Posterior cingulate gyrus (tissue), 11 donors: ENCODE results near the gene EPS8L1.

Experiments
- DNase-seq, 10 donors: peaks; one replicate each; pipeline versions ENCODE4 v3.0.0 to v3.0.0-alpha.2; 2020 to 2021; ENCODE audit warnings: mixed read lengths in 3 of 10
- intact Hi-C: fragments of 100-400 bp; cut with DNase I; formaldehyde crosslinking; loops from one replicate; pipeline ENCODE4 v1.15.1; 2023

The EPS8L1 gene

GRCh38 chr19:55078996-55079395 is 3.3 kb downstream of the EPS8L1 start:
- peak in 1 of 10 donors; percentile 14 for DNase-seq
- intact Hi-C loops, result no loop called here

- DNase-seq, result peak in 1 of 10 donors; percentile 69
- intact Hi-C loops, result no loop called here
These were observed 3.9 kb downstream of the EPS8L1 start for GRCh38 chr19:55079400-55080038.

GRCh38 chr19:55080121-55080967 is 4.7 kb downstream of the EPS8L1 start:
- peak in 2 of 10 donors; percentile 82 to 88 for DNase-seq

DNA sequence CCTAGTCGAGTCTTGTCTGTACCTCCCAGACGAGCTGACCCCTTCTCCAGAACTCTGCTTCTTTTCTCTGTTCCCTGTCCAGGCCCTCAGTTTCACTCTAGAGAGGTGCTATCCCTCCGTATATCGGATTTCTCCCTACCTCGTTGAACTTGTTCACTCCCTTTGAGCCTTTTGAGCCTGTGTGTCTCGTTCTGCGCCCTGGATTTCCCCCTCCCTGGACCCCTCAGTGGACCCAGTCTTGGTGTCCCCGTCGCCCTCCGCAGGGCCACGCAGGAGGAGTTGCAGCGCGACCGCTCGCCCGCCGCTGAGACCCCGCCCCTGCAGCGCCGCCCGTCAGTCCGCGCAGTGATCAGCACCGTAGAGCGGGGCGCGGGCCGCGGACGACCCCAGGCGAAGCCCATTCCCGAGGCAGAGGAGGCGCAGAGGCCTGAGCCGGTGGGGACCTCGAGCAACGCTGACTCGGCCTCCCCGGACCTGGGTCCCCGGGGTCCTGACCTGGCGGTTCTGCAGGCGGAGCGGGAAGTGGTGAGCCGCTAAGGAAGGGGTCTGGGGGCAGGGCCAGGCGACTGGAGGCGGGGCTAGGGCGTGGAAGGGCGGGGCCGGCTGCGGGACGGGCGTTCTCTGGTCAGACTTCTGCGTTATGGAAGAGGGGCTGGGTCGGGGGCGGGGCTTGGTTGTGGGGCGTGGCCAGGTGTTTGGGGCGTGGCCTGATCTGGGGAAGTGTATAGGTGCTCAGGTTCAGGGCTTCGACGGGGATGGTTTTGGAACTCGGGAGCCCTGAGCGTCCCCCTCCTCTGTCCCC is 5.5 kb downstream of the EPS8L1 start:
- intact Hi-C loops, result no loop called here
- peak in 1 of 10 donors; percentile 82 for DNase-seq

More at GRCh38 chr19:55080121-55080967, 4.7 kb downstream of the EPS8L1 start:
- intact Hi-C loops, result no loop called here

GRCh38 chr19:55081770-55082019 is 6.0 kb downstream of the EPS8L1 start:
- no peak for DNase-seq
- intact Hi-C loops, result no loop called here

- intact Hi-C loops, result no loop called here
- DNase-seq, result peak in 2 of 10 donors; percentile 57 to 67
These were observed 6.6 kb downstream of the EPS8L1 start for GRCh38 chr19:55082020-55082851.

DNA sequence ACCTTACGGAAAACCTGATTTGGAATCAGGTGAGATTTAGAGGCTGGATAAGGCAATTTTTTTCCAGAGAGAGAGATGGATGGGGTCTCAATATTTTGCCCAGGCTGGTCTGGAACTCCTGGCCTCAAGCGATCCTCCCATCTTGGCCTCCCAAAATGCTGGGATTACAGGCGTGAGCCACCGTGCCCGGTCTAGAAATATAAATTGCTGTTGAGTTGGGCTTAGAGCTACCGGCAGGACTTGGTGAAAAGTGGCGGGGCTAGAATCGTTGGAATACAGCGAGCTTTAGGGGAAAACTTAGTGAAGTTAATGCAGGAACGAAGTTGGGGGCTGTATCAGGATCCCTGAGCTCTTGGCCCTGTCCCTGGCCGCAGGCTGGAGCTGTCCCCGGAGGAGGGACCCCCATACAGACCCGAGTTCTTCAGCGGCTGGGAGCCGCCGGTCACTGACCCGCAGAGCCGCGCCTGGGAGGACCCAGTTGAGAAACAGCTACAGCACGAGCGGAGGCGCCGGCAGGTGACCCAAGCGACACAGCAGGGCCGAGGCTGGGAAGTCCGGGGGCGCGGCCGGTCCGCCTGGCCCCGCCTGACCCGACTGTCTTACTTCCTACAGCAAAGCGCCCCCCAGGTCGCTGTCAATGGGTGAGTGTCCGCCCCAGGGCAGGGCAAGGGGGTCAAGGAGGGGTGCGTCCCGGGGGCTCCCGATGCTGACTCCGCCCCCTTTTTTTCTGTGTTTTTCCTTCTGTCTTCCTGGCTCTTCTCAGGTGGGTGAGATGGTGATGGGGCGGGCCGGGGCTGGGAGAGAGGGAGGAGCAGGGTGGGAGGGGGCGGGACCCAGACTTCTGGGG is 7.6 kb downstream of the EPS8L1 start:
- DNase-seq, result peak in 3 of 10 donors; percentile 59 to 61 (median 59)
- intact Hi-C loops, result no loop called here

- peak in 2 of 10 donors; percentile 7 to 23 for DNase-seq
- intact Hi-C loops, result no loop called here
These were observed 8.7 kb downstream of the EPS8L1 start for GRCh38 chr19:55084416-55084815.

DNA sequence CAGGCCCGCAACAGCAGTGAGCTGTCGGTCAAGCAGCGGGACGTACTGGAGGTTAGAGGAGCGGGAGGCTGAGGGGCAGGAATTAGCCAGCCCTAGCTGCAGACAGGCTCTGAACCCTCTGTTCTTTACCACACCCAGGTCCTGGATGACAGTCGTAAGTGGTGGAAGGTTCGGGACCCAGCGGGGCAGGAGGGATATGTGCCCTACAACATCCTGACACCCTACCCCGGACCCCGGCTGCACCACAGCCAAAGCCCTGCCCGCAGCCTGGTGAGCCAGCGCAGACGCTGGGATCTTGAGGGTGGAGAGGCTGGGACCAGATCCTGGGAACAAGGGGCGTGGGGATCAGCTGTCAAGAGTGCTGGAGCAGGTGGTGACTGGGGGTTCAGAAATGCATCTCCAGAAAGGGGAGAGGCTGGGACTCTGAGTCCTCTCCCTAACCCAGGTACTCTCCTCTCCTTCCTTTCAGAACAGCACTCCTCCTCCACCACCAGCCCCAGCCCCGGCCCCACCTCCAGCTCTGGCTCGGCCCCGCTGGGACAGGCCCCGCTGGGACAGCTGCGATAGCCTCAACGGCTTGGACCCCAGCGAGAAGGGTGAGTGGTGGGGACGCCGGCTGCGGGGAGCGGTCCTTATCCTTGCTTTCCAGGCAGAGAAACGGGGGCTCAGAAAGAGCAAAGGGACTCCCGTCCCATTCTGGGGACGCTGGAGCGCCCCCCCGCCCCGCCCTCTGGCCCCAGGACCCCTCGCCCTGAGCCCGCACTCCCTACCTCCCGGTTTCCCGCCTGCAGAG is 10.4 kb downstream of the EPS8L1 start:
- DNase-seq, result peak in 3 of 10 donors; percentile 64 to 84 (median 80)
- intact Hi-C loops, result no loop called here

- intact Hi-C loops, result no loop called here
- peak; percentile 69 to 97 (median 80) for DNase-seq
These were observed 11.3 kb downstream of the EPS8L1 start for GRCh38 chr19:55086730-55087541.

DNA sequence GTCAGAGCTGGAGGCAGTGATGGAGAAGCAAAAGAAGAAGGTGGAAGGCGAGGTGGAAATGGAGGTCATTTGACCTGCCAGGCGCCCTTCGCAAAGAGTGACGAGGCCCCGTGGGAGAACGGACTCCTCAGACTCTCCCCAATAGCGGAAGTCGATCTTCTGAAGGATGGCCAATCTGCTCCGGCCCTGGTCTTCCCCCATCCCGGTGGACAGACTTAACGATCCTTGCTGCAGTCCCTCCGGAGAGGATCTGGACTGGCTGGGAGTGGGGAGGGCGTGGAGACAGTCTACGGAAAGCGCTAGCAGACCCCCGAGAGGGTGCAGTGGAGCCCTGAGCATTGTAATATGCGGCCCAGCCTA is 11.9 kb downstream of the EPS8L1 start:
- intact Hi-C loops, result no loop called here
- peak in 2 of 10 donors; percentile 56 to 70 for DNase-seq

DNA sequence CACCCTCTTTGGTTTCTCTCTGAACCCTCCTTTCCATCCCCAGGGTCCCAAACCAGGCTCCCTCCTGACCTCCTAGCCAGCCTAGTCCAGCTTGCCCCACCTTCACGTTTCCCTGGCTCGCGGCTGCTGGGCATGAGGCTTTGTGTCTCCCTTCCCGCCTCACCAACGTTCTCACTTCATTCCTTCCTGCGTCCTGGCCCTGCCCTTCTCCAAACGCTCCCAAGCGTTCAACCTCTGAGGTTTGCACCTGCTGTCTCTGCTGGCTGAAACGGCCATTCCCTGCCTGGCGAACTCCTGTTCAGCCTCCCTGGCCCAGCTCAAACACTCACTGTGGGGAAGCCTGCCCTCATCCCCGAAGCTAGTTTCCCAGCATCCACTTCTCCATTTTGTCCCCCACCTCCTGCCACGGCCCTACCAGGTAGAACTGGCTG is 12.4 kb downstream of the EPS8L1 start:
- intact Hi-C loops, result loop anchor here (1.0 kb wide), 1 partner anchor 28 kb away; no protein-coding TSS in a partner anchor
- DNase-seq, result peak in 2 of 10 donors; percentile 53 to 74

DNA sequence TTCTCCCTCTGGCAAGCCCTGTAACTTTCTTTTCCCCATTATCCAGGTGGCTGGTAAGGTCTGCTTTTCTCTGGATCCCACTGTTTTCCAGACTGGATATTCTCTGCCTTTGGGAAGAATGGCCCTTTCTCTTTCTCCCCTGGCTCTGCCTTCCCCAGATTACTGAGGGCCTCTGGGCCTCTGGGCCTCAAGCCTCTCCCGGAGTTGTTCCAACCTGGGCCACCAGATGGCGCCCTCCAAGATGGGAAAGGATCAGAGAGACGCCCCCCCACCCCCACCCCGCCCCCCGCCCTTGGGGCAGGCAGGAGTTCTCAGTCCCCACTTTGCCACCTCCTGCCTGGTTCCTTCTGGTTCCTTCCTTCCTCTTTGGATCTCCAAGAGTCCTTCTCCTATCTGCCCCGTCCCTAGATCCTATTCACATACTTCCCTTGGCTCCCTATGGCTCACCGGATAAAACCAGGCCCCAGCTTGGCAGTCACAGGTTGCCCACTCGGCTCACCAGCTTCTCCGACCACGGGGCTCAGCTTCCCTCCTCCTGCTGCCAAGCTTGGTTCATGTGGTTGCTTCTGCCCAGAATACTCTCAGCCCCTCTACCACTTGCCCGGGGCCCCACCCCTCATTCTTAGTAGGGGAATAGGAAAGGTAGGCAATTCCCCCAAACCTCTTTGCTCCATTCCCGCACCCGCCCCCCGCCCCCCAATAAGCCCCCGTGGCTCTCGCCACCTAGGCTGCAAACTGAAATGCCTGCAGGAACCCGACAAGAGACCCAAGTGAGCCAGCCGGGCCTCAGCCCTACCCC is 13.1 kb downstream of the EPS8L1 start:
- DNase-seq, result peak in 9 of 10 donors; percentile 56 to 94 (median 82)
- intact Hi-C loops, result loop anchor here (1.0 kb wide), 1 partner anchor 28 kb away; no protein-coding TSS in a partner anchor

GRCh38 chr19:55089342-55089944 is 13.8 kb downstream of the EPS8L1 start:
- DNase-seq, result peak in 3 of 10 donors; percentile 20 to 54 (median 49)
- intact Hi-C loops, result no loop called here

DNA sequence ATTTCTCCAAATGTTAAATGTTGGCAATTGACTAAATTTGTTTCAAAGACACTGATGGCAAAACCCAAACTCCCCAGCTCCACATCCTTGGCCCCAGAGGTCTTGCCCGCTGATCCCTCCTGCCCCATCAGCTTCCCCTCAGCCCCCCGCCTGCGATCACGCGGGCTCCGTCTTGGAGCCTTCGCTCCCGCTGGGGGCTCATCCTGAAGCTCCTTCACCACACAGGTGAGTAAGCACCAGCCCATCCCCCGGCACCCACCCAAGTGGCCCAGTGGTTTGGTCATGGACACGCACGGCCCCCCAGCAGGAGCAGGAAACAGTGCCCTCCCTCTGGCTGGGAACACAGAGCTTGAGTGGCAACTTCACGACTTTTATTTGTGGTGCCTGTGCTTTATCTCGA is 14.9 kb downstream of the EPS8L1 start:
- intact Hi-C loops, result no loop called here
- peak in 2 of 10 donors; percentile 36 to 77 for DNase-seq
